ENCODE measurements around the gene SSX2.
"Not testable (repeated sequence)": the region's sequence is repeated elsewhere in the genome, so short reads cannot be mapped to it uniquely, and the experiment has no call there.

SSX2 gene, protein sequence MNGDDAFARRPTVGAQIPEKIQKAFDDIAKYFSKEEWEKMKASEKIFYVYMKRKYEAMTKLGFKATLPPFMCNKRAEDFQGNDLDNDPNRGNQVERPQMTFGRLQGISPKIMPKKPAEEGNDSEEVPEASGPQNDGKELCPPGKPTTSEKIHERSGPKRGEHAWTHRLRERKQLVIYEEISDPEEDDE

DNA sequence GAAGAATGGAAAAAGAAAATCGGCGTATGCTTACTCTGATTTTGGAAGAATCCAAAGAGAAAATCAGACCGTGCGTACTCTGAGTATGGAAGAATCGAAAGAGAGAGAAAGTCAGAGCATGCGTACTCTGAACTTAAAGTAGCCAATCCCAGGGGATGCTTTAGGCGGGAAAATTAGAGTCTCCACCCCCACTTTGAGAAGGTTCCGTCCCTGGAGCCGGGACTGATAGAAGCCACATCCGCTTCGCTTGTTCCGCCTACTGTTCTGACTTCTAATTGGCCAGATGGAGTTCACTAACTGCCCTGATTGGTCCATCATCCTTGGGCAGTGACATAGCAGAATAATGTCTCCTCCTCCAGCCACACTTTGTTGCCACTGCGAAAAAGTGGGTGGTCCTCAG lies at the start of gene SSX2:
TSS of gene SSX2 (minus strand) at position 101 of the 400 bp plus-strand sequence. CDS start 1,429 bp downstream, outside the sequence.
- DNase-seq (ENCODE audit: low spot score), result not testable (repeated sequence)

DNA sequence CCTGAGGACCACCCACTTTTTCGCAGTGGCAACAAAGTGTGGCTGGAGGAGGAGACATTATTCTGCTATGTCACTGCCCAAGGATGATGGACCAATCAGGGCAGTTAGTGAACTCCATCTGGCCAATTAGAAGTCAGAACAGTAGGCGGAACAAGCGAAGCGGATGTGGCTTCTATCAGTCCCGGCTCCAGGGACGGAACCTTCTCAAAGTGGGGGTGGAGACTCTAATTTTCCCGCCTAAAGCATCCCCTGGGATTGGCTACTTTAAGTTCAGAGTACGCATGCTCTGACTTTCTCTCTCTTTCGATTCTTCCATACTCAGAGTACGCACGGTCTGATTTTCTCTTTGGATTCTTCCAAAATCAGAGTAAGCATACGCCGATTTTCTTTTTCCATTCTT lies 44.0 kb upstream of the SSX2 start, which contains the start of gene SSX2B:
TSS of gene SSX2B (plus strand) at position 301 of the 400 bp plus-strand sequence. CDS start 1,429 bp downstream, outside the sequence.
- DNase-seq (ENCODE audit: low spot score), result not testable (repeated sequence)

DNA sequence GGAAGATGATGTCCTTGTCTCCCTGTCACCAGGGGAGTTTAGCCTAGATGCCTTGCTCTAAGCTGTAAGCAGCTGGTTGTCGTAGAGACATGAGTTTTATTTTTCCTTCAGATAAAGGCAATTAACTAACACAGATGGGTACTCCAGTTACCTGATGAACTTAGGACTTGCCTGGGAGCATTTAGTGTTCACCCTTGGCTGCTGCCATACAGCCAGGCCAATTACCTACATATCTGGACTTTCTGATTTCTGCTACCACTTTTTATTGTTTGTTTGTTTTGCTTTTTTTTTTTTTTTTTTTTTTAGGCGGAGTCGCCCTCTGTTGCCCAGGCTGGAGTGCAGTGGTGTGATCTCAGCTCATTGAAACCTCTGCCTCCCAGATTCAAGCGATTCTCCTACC lies 14.9 kb downstream of the SSX2 start:
- DNase-seq (ENCODE audit: low spot score), result not testable (repeated sequence)

DNA sequence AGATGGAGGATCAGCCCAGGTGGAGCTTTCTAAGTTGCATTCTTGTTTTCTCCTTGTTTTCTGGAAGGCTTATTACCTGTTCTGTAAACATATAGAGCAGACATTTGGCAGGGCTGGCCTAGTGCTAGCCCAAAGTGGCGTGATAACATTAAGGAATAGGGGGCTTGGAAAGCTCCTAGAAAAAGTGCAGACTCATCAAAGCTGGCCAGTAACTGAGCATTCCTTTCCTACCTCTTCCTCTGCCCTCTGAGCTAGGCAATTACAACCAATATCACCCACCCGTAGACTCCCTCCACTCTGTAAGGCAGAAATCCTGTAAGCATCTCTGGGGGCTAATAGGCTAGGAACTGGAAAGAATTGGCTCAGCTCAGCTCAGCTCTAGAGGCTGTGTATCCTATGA lies 44.8 kb downstream of the SSX2 start:
- DNase-seq (ENCODE audit: low spot score), result not testable (repeated sequence)

DNA sequence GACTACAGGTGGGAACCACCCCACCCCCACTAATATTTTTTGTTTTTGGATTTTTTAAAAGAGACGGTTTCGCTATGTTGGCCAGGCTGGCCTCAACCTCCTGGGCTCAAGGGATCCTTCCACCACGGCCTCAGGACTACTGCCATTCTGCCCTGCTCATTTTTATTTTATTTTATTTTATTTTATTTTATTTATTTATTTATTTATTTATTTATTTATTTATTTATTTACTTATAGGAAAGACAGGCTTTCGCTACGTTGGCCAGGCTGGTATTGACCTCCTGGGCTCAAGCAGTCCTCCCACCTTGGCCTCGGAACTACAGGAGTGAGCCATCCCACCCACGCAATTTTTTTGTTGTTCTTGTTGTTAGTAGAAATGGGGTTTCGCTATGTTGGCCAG lies 51.5 kb downstream of the SSX2 start:
- not testable (repeated sequence) for DNase-seq (ENCODE audit: low spot score)

DNA sequence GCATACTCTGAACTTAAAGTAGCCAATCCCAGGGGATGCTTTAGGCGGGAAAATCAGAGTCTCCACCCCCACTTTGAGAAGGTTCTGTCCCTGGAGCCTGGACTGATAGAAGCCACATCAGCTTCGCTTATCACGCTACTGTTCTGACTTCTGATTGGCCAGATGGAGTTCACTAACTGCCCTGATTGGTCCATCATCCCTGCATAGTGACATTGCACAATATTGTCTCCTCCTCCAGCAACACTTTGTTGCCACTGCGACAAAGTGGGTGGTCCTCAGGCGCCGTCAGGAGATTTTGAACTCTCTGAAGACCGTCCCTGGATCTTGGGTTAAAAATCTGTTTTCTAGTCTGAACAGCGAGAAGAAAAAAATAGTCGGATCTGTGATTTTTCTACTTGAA lies 52.2 kb downstream of the SSX2 start, which contains the start of gene SSX7:
TSS of gene SSX7 (minus strand) at position 101 of the 400 bp plus-strand sequence. CDS start 1,428 bp downstream, outside the sequence.
- not testable (repeated sequence) for DNase-seq (ENCODE audit: low spot score)

DNA sequence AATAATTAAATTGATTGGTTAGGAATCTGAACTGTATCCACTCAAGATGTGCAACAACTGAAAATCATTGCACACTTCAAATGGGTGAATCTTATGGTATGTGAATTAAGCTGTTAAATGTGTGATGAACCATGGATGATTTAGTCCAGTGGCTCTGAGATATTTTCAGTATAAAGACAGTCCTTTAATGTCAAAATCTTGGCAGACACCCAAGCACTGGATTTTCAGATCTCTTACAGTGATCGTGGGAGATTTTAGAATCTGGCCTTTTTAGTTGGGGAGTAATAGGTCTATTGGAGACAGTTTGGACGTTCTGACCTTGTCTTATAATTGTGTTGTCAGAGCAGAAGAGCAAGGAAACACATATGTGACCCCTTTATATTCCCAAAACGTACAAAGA lies 56.3 kb downstream of the SSX2 start:
- peak; percentile 45 for DNase-seq (ENCODE audit: low spot score)

DNA sequence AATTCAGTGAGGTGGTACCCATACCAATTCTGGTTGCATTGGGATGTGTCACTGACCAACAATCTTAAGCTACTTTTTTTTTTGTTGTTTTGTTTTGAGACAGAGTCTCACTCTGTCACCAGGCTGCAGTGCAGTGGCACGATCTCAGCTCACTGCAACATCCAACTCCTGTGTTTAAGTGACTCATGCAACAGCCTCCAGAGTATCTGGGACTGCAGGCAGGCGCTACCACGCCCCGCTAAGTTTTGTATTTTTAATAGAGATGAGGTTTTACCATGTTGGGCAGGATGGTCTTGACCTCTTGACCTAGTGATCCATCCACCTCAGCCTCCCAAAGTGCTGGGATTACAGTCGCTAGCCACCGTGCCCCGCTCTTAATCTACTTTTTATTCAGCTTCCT lies 58.0 kb downstream of the SSX2 start:
- DNase-seq (ENCODE audit: low spot score), result peak; percentile 77

All from kidney tubule cell (primary cell).